GM23338 (cell line): ENCODE data around the gene IGSF11. TPM values are rescaled to one million over a fixed set of nuclear protein-coding genes. Genes with fewer than 3 reads are reported as not detected.
"Not testable (repeated sequence)": the region's sequence is repeated elsewhere in the genome, so short reads cannot be mapped to it uniquely, and the experiment has no call there.

Experiments used
- ATAC-seq: fragments of 200-7000 bp; cut with Tn5 transposase; 3 replicates; pipeline ENCODE4 v1.9.1; 2020
- DNase-seq: peaks from one replicate; pipeline ENCODE4 v3.0.0-alpha.2; 2015; ENCODE audit warnings: low spot score
- H2AFZ ChIP-seq: fragments of 200-600 bp; sonication (generic); 2 replicates; pipeline ENCODE4 v1.8.0; 2016; ENCODE audit warnings: antibody characterized with exemption, mild to moderate bottlenecking, moderate library complexity
- H3F3A ChIP-seq: fragments of 200-600 bp; sonication (generic); replicated peaks from 2 replicates; pipeline ENCODE4 v1.8.0; 2017; ENCODE audit warnings: antibody characterized with exemption, mixed run types, low read depth
- H3K27ac ChIP-seq: fragments of 200-600 bp; sonication (generic); 2 replicates; pipeline ENCODE4 v1.6.1; 2016; ENCODE audit warnings: low read depth
- H3K27me3 ChIP-seq: fragments of 200-600 bp; sonication (generic); 2 replicates; pipeline ENCODE4 v1.8.0; 2016; ENCODE audit warnings: mild to moderate bottlenecking, mixed run types, moderate library complexity; ENCODE audit not compliant: insufficient read depth
- H3K36me3 ChIP-seq: fragments of 200-600 bp; sonication (generic); 2 replicates; pipeline ENCODE4 v1.8.0; 2016; ENCODE audit warnings: mild to moderate bottlenecking; ENCODE audit not compliant: insufficient read depth
- H3K4me1 ChIP-seq: fragments of 200-600 bp; sonication (generic); 2 replicates; pipeline ENCODE4 v1.8.0; 2016; ENCODE audit warnings: mild to moderate bottlenecking, moderate library complexity; ENCODE audit not compliant: insufficient read depth
- H3K4me2 ChIP-seq: fragments of 200-600 bp; sonication (generic); 2 replicates; pipeline ENCODE4 v1.7.1; 2017; ENCODE audit warnings: mixed run types
- H3K4me3 ChIP-seq: fragments of 200-600 bp; sonication (generic); 2 replicates; pipeline ENCODE4 v1.6.1; 2016; ENCODE audit warnings: mixed run types
- H3K79me2 ChIP-seq: fragments of 200-600 bp; sonication (generic); replicated peaks from 2 replicates; pipeline ENCODE4 v1.8.0; 2017; ENCODE audit warnings: mild to moderate bottlenecking; ENCODE audit not compliant: insufficient read depth
- H3K9me2 ChIP-seq: fragments of 200-600 bp; sonication (generic); 2 replicates; pipeline ENCODE4 v1.8.0; 2017; ENCODE audit not compliant: insufficient read depth
- H4K20me1 ChIP-seq: fragments of 200-600 bp; sonication (generic); replicated peaks from 2 replicates; pipeline ENCODE4 v1.8.0; 2017; ENCODE audit warnings: mild to moderate bottlenecking; ENCODE audit not compliant: insufficient read depth
- H3K27ac Mint-ChIP-seq: 2 replicates; pipeline ENCODE4 v1.8.0; 2020; ENCODE audit warnings: inconsistent platforms, mild to moderate bottlenecking, moderate library complexity, mixed read lengths
- H3K27me3 Mint-ChIP-seq: 3 replicates; pipeline ENCODE4 v1.8.0; 2022; ENCODE audit warnings: low read depth, mild to moderate bottlenecking, moderate library complexity, mixed read lengths, inconsistent platforms; ENCODE audit not compliant: insufficient read depth, poor library complexity
- H3K36me3 Mint-ChIP-seq: 3 replicates; pipeline ENCODE4 v1.8.0; 2021; ENCODE audit warnings: low read depth, mild to moderate bottlenecking, inconsistent platforms, moderate library complexity, mixed read lengths
- H3K4me1 Mint-ChIP-seq: 3 replicates; pipeline ENCODE4 v1.8.0; 2020; ENCODE audit warnings: mild to moderate bottlenecking, inconsistent platforms, mixed read lengths
- H3K4me3 Mint-ChIP-seq: 3 replicates; pipeline ENCODE4 v1.8.0; 2021; ENCODE audit warnings: moderate library complexity, mild to moderate bottlenecking, inconsistent platforms, mixed read lengths
- H3K9me3 Mint-ChIP-seq: 3 replicates; pipeline ENCODE4 v1.8.0; 2020; ENCODE audit warnings: moderate library complexity, mild to moderate bottlenecking, inconsistent platforms, mixed read lengths
- CREB1 ChIP-seq: fragments of 250-450 bp; sonication (Bioruptor Pico); IDR thresholded peaks from 2 replicates; pipeline ENCODE4 v1.5.0; 2020; ENCODE audit warnings: low read depth, mild to moderate bottlenecking, moderate library complexity
- CTCF ChIP-seq, 2 experiments: fragments of 200-600 bp in 1 of 2; sonication (generic) in 1 of 2; conservative IDR thresholded peaks; 2 replicates each; pipeline versions ENCODE4 v1.5.1 to v1.6.1; 2016 to 2017; ENCODE audit warnings: antibody characterized with exemption in 2 of 2, low read depth in 2 of 2, mild to moderate bottlenecking in 2 of 2, moderate library complexity in 1 of 2
- ETS1 ChIP-seq: IDR thresholded peaks from 2 replicates; pipeline ENCODE4 v1.6.1; 2016; ENCODE audit warnings: antibody characterized with exemption
- EZH2 ChIP-seq: fragments of 200-600 bp; sonication (generic); IDR thresholded peaks from one replicate; pipeline ENCODE4 v1.8.0; 2017; ENCODE audit warnings: antibody characterized with exemption, mild to moderate bottlenecking, low read depth; ENCODE audit not compliant: unreplicated experiment
- EZH2phosphoT487 ChIP-seq: fragments of 200-600 bp; sonication (generic); IDR thresholded peaks from one replicate; pipeline ENCODE4 v1.8.1; 2018; ENCODE audit warnings: antibody characterized with exemption; ENCODE audit not compliant: unreplicated experiment
- JUNB ChIP-seq: IDR thresholded peaks from one replicate; pipeline ENCODE4 v1.6.1; 2016; ENCODE audit warnings: antibody characterized with exemption; ENCODE audit not compliant: unreplicated experiment
- NANOG ChIP-seq: IDR thresholded peaks from 2 replicates; pipeline ENCODE4 v1.6.1; 2016; ENCODE audit warnings: antibody characterized with exemption, borderline replicate concordance
- POLR2AphosphoS5 ChIP-seq: IDR thresholded peaks from 2 replicates; pipeline ENCODE4 v1.6.1; 2016; ENCODE audit warnings: antibody characterized with exemption, low read depth
- REST ChIP-seq: IDR thresholded peaks from one replicate; pipeline ENCODE4 v1.6.1; 2018; ENCODE audit warnings: antibody characterized with exemption; ENCODE audit not compliant: unreplicated experiment
- STAT1 ChIP-seq: IDR thresholded peaks from one replicate; pipeline ENCODE4 v1.6.1; 2016; ENCODE audit warnings: antibody characterized with exemption; ENCODE audit not compliant: unreplicated experiment
- ZNF114 ChIP-seq: fragments of 250-450 bp; sonication (Bioruptor Pico); IDR thresholded peaks from 2 replicates; pipeline ENCODE4 v1.5.0; 2020; ENCODE audit warnings: mild to moderate bottlenecking, moderate library complexity
- ZNF331 ChIP-seq: fragments of 250-450 bp; sonication (Bioruptor Pico); IDR thresholded peaks from 2 replicates; pipeline ENCODE4 v1.5.0; 2020; ENCODE audit warnings: low read depth, mild to moderate bottlenecking, moderate library complexity
- polyA plus RNA-seq: library from polyadenylated mRNA; unstranded; fragments of >200 nt; fragmentation: Nextera tagmentation; extraction: Ambion mirVana; gene quantifications from 2 replicates; pipeline ENCODE4 v1.2.1, GENCODE V29; 2016
- total RNA-seq: library from RNA; depleted of rRNA; stranded (reverse); fragments of >200 nt; shearing (Covaris generic); gene quantifications from 2 replicates; pipeline ENCODE4 v1.2.3, GENCODE V29; 2014

IGSF11 gene
- total and polyA plus RNA-seq, 2 experiments from 2014 or later, result 0.68 to 1.8 TPM

GRCh38 chr3:119072451-119072850 lies 37.8 kb upstream of the IGSF11 start:
- not testable (repeated sequence) for DNase-seq, H3K27ac Mint-ChIP-seq, H3K4me2 ChIP-seq, H3K27me3 ChIP-seq, H3K9me2 ChIP-seq, H3K4me1 ChIP-seq, H3K27ac ChIP-seq, ATAC-seq, H4K20me1 ChIP-seq, H3K27me3 Mint-ChIP-seq, H3K36me3 ChIP-seq, H3K4me3 ChIP-seq, H2AFZ ChIP-seq, H3K4me1 Mint-ChIP-seq, H3K79me2 ChIP-seq, H3F3A ChIP-seq, H3K4me3 Mint-ChIP-seq
- peaks cover 36% of the 10 kb centered on the region for H3K9me3 Mint-ChIP-seq
- peaks cover 15% of the 10 kb centered on the region for H3K36me3 Mint-ChIP-seq

GRCh38 chr3:119069725-119070124 lies 35.1 kb upstream of the IGSF11 start:
- Histone ChIP-seq H3K4me2 (no peak overlapping the region), H3K27me3 (no peaks in the 10 kb centered on the region), H3F3A (no peaks in the 10 kb centered on the region), H3K4me3 (no peak overlapping the region), H4K20me1 (no peaks in the 10 kb centered on the region), H3K79me2 (no peaks in the 10 kb centered on the region), H3K9me2 (no peaks in the 10 kb centered on the region; the same call in 1 of the 2 replicates), H3K36me3 (0 out of 2 replicates have a peak, but pooled peaks cover 3% of the 10 kb centered on the region), H3K4me1 (no peaks in the 10 kb centered on the region), H2AFZ (no peak overlapping the region; the same call in 1 of the 2 replicates), H3K27ac (no peak overlapping the region)
- no peaks in the 10 kb centered on the region for H3K4me1 Mint-ChIP-seq
- no peak for ATAC-seq
- H3K36me3 Mint-ChIP-seq, result peaks cover 15% of the 10 kb centered on the region
- no peak overlapping the region for H3K4me3 Mint-ChIP-seq
- no peak overlapping the region for H3K27ac Mint-ChIP-seq
- no peak for DNase-seq
- H3K27me3 Mint-ChIP-seq, result no peaks in the 10 kb centered on the region
- peaks cover 22% of the 10 kb centered on the region for H3K9me3 Mint-ChIP-seq
- TF ChIP-seq CTCF (conservative IDR thresholded peaks at IDR 0.05; ENCODE audit: low read depth in 2 of 2) (no peak), EZH2phosphoT487 (no peak), REST (no peak), STAT1 (no peak), EZH2 (no peak), CREB1 (CRISPR knock-in tag) (no peak), ZNF331 (CRISPR knock-in tag) (no peak), JUNB (no peak), ETS1 (no peak), NANOG (no peak), POLR2AphosphoS5 (no peak), ZNF114 (CRISPR knock-in tag) (no peak)
